OCI-LY7 (cell line): ENCODE data around the gene SYCP2L. TPM values are rescaled to one million over a fixed set of nuclear protein-coding genes. Genes with fewer than 3 reads are reported as not detected.

Source experiments
- BruUV-seq: library from RNA; stranded (reverse); fragments of 400-500 nt; replicated peaks from 2 replicates; lab custom pipeline; 2021; lab: Mats Ljungman, UMichigan
- CTCF ChIA-PET: fragments of 300-600 bp; sonication (Branson Sonifier 250); formaldehyde crosslinking; loops from one replicate; lab custom pipeline; 2022; ENCODE audit warnings: antibody characterized with exemption; ENCODE audit not compliant: unreplicated experiment; lab: Charles Lee
- POLR2A ChIA-PET: fragments of 300-600 bp; sonication (Branson Sonifier 250); formaldehyde crosslinking; loops from one replicate; lab custom pipeline; 2022; ENCODE audit warnings: antibody characterized with exemption; lab: Charles Lee
- DNase-seq: peaks from one replicate; pipeline ENCODE4 v3.0.0-alpha.2; 2015; ENCODE audit warnings: low spot score
- H2AFZ ChIP-seq: fragments of 200-600 bp; sonication (generic), shearing (Covaris generic); 2 replicates; pipeline ENCODE4 v1.6.1; 2014; ENCODE audit warnings: mild to moderate bottlenecking, antibody characterized with exemption, low read length, moderate library complexity
- H3K27ac ChIP-seq: fragments of 200-600 bp; sonication (generic); 2 replicates; pipeline ENCODE4 v1.5.1; 2014; ENCODE audit warnings: mixed run types, low read depth, mild to moderate bottlenecking, moderate library complexity, low read length, inconsistent platforms; ENCODE audit not compliant: poor library complexity, severe bottlenecking
- H3K36me3 ChIP-seq: fragments of 200-600 bp; sonication (generic); 2 replicates; pipeline ENCODE4 v1.6.1; 2014; ENCODE audit warnings: mild to moderate bottlenecking, antibody characterized with exemption, low read length, moderate library complexity, mixed read lengths; ENCODE audit not compliant: insufficient read depth
- H3K4me1 ChIP-seq: fragments of 200-600 bp; sonication (generic); 2 replicates; pipeline ENCODE4 v1.5.1; 2014; ENCODE audit warnings: mild to moderate bottlenecking, low read length; ENCODE audit not compliant: insufficient read depth, poor library complexity, severe bottlenecking
- H3K4me2 ChIP-seq: fragments of 200-600 bp; sonication (generic); 2 replicates; pipeline ENCODE4 v1.6.1; 2014; ENCODE audit warnings: mild to moderate bottlenecking, low read length
- H3K4me3 ChIP-seq: fragments of 200-600 bp; sonication (generic); 2 replicates; pipeline ENCODE4 v1.5.1; 2014; ENCODE audit warnings: mild to moderate bottlenecking, low read depth, low read length; ENCODE audit not compliant: poor library complexity, severe bottlenecking
- H3K79me2 ChIP-seq: fragments of 200-600 bp; sonication (generic); 2 replicates; pipeline ENCODE4 v1.6.1; 2016; ENCODE audit warnings: low read depth, mild to moderate bottlenecking, low read length, moderate library complexity, mixed read lengths; ENCODE audit not compliant: insufficient read depth
- H3K9me2 ChIP-seq: fragments of 200-600 bp; sonication (generic); 2 replicates; pipeline ENCODE4 v1.6.1; 2016; ENCODE audit warnings: mild to moderate bottlenecking, low read length, mixed read lengths; ENCODE audit not compliant: insufficient read depth
- H3K9me3 ChIP-seq: fragments of 200-600 bp; sonication (generic); 2 replicates; pipeline ENCODE4 v1.6.1; 2014; ENCODE audit warnings: mild to moderate bottlenecking, mixed run types, low read length, mixed read lengths
- H4K20me1 ChIP-seq: fragments of 200-600 bp; sonication (generic); 2 replicates; pipeline ENCODE4 v1.6.1; 2014; ENCODE audit warnings: mild to moderate bottlenecking, antibody characterized with exemption, low read length, moderate library complexity, mixed read lengths; ENCODE audit not compliant: insufficient read depth
- CTCF ChIP-seq: fragments of 200-600 bp; sonication (generic); conservative IDR thresholded peaks from 2 replicates; pipeline ENCODE4 v1.5.1; 2014; ENCODE audit warnings: mild to moderate bottlenecking, antibody characterized with exemption, low read length, moderate library complexity, mixed read lengths
- EZH2phosphoT487 ChIP-seq: fragments of 200-600 bp; sonication (generic); IDR thresholded peaks from 2 replicates; pipeline ENCODE4 v1.6.1; 2018; ENCODE audit warnings: low read depth, borderline replicate concordance, mild to moderate bottlenecking, mixed run types, antibody characterized with exemption, low read length, moderate library complexity, mixed read lengths
- intact Hi-C: fragments of 100-400 bp; cut with micrococcal nuclease; formaldehyde crosslinking; loops from one replicate; pipeline ENCODE4 v1.10.0; 2022; ENCODE audit not compliant: unreplicated experiment
- total RNA-seq, 2 experiments: library from RNA; depleted of rRNA in 1 of 2; stranded (reverse); fragments of >200 nt in 1 of 2; shearing (Covaris generic) in 1 of 2; gene quantifications; 2 replicates each; pipeline ENCODE4 v1.2.3, GENCODE V29; 2014 to 2022

The SYCP2L gene
- total RNA-seq, 2 experiments from 2014 or later: 1.3 to 1.4 TPM

- H3K9me3 ChIP-seq: no peaks in the 10 kb centered on the region
- H3K27ac ChIP-seq: no peak overlapping the region
- intact Hi-C loops: no loop called here
- no peaks in the 10 kb centered on the region for H3K4me1 ChIP-seq
- H4K20me1 ChIP-seq: no peaks in the 10 kb centered on the region
- CTCF ChIA-PET: no interaction called here
- POLR2A ChIA-PET: interaction anchor here (0.6 kb wide), 1 partner anchor 168 kb away, joined by 4 read pairs; no protein-coding TSS in a partner anchor
- TF ChIP-seq EZH2phosphoT487 (no peak), CTCF (no peak)
- H3K4me3 ChIP-seq: no peak overlapping the region
- no peaks in the 10 kb centered on the region for H3K36me3 ChIP-seq
- no peaks in the 10 kb centered on the region for H3K79me2 ChIP-seq
- BruUV-seq: no TSS peak
- no peaks in the 10 kb centered on the region for H3K9me2 ChIP-seq
- no peak overlapping the region for H2AFZ ChIP-seq
- no peak for DNase-seq
- H3K4me2 ChIP-seq: no peak overlapping the region
These were observed 128.2 kb downstream of the SYCP2L start for GRCh38 chr6:11015102-11015501.

GRCh38 chr6:11016452-11016851 is 129.6 kb downstream of the SYCP2L start:
- TF ChIP-seq CTCF (no peak), EZH2phosphoT487 (no peak)
- Histone ChIP-seq H3K4me3 (no peak overlapping the region), H3K4me1 (no peaks in the 10 kb centered on the region), H3K79me2 (no peaks in the 10 kb centered on the region), H3K36me3 (no peaks in the 10 kb centered on the region), H3K9me2 (no peaks in the 10 kb centered on the region), H3K27ac (no peak overlapping the region), H3K9me3 (no peaks in the 10 kb centered on the region), H3K4me2 (no peak overlapping the region), H2AFZ (no peak overlapping the region), H4K20me1 (no peaks in the 10 kb centered on the region)
- POLR2A ChIA-PET: no interaction called here
- intact Hi-C loops: no loop called here
- no peak for DNase-seq
- no TSS peak for BruUV-seq
- CTCF ChIA-PET: no interaction called here

GRCh38 chr6:11017090-11017489 is 130.2 kb downstream of the SYCP2L start:
- Histone ChIP-seq H3K9me3 (no peaks in the 10 kb centered on the region), H3K4me1 (no peaks in the 10 kb centered on the region), H3K4me3 (no peak overlapping the region), H3K27ac (no peak overlapping the region), H3K79me2 (no peaks in the 10 kb centered on the region), H4K20me1 (no peaks in the 10 kb centered on the region), H3K36me3 (no peaks in the 10 kb centered on the region), H2AFZ (no peak overlapping the region), H3K9me2 (no peaks in the 10 kb centered on the region), H3K4me2 (no peak overlapping the region)
- DNase-seq: no peak
- BruUV-seq: no TSS peak
- POLR2A ChIA-PET: no interaction called here
- no peak for TF ChIP-seq CTCF
- TF ChIP-seq EZH2phosphoT487: no peak
- CTCF ChIA-PET: no interaction called here
- intact Hi-C loops: no loop called here
